GM18517 (cell line): ENCODE measurements around the gene PDE4C.

Experiments
- ATAC-seq: cut with Tn5 transposase; IDR thresholded peaks from one replicate; pipeline ENCODE4 v1.9.1; 2021; ENCODE audit warnings: mild to moderate bottlenecking, moderate library complexity; ENCODE audit not compliant: unreplicated experiment

Gene PDE4C

DNA sequence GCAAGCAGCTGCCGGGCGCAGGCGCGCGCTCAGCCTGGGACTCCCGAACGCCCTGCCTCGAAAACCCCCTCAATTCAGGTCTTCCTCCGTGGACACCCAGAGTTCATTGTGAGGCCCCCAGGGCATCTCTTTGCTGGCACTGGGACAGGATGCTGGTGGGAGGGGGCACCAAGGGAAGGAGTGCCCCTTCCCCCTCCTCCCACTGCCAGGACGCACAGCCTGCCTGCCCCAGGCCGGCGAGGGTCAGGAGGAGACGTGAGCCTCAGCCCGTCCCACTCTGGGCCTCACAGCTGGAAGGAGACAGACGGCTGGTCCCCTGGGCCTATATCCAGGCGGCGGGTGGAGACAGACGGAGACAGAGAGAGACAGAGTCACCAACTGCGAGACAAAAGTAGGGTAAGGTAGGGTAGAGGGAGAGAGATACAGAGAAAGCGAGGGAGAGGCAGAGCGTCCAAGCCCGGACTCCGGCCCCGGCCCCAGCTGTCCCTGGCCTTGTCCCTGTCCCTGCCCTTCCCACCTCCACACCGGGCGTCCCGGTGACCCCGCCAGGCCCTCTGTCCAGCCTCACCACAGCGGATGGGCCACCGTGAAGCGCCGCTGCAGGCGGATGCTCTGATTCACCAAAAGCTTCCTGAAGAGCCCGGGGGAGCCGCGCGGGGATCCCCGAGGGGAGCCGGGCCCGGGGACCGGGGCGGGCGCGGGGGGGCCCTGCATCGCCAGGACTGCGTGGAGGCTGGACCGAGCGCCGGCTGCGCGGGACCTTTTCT, at the start of gene PDE4C:
PDE4C (minus strand) TSS at position 737 of the 767 bp plus-strand sequence; CDS start at position 714, 23 bp downstream.
- ATAC-seq: no peak

- ATAC-seq: no peak
Observed at GRCh38 chr19:18274781-18275356, 48.6 kb upstream of the PDE4C start.

- no peak for ATAC-seq
Observed at GRCh38 chr19:18274219-18274780, 48.1 kb upstream of the PDE4C start, which contains the start of gene IQCN. TSS of gene IQCN (minus strand) at chr19:18274452. CDS start at chr19:18269478, 4,974 bp downstream.

GRCh38 chr19:18273561-18274218, 47.5 kb upstream of the PDE4C start:
- ATAC-seq: no peak

- ATAC-seq: no peak
Observed at GRCh38 chr19:18271433-18271841, 45.2 kb upstream of the PDE4C start.

GRCh38 chr19:18270326-18270725, 44.1 kb upstream of the PDE4C start:
- ATAC-seq: no peak

- ATAC-seq: no peak
Observed at GRCh38 chr19:18269070-18269723, 43.0 kb upstream of the PDE4C start.

GRCh38 chr19:18266771-18267686, 40.8 kb upstream of the PDE4C start:
- no peak for ATAC-seq

DNA sequence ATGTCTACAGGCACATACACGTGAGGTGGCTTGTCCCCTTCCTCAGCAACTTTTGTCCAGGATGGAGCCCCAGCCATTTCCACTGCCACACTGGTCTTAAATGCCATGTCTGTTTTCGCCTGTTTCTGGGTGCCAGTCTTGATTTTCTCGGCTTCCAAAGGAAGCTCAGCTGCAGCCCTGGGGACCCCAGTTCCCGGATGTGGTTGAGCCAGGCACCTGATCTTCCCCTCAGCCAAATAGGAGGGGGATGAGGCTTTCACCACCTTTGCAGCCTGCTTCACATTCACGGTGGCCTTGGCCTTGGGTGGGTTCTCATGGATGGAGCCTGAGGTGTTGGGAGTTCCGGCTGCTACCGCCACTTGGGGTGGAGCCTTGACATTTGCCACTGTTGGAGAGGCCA, 39.3 kb upstream of the PDE4C start:
- no peak for ATAC-seq

- ATAC-seq: no peak
Observed at GRCh38 chr19:18264971-18265540, 38.8 kb upstream of the PDE4C start.

- ATAC-seq: no peak
Observed at GRCh38 chr19:18264137-18264854, 38.1 kb upstream of the PDE4C start.

DNA sequence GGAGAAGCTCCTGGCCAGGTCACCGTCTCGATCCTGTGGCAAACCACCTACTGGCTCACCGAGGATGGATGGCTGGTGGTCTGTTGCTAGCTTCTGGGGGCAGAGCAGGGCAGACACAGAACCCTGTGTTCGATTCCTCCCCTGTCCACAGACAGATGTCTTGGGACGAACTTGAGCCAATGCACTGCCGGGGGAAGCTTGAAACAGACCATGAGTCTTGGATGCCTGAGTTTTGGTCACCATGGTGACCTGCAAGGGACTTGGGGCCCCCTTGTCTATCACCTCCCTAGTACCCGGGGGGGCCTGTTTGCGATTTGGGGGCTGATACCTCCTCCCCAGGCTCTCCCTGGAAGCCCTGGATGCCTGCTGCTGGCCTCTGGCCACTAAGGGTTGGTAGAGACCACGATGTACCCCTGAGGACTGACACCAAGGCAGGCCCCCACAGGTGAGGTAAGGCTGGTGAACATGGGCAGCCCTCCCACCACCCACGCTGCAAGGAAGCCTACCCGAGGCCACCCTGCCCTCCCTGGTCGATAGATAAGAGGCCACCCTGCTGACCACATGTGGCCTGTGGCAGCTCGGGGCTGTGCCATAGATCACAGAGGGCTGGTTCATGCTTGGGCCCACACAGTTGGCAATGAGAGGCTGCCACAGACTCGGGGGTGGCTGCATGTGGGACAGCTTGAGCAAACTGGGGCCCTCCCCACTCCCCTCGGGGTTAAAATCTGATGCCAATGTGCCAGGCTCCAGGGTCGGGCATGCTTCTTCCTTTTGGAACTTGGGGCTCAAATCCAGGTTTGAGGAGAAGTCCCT, 37.3 kb upstream of the PDE4C start:
- no peak for ATAC-seq

DNA sequence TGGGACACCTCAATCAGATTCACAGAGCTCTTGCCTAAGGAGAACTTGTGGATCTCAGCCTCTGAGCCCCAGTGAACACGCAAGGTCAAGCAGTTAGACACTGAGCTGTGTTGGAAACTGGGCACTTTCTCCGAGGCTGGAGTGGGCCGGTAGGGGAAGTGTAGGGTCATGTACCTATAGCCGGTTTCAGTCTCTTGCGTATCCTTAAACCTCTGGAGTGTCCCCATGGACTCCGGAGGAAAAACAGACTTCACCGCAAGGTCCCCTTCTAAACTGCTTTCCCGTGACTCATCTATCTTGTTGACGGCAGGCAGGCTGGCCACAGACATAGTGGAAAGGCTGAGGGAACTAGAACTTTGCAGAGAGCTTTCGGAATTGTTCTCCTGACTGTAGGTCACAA, 36.7 kb upstream of the PDE4C start:
- ATAC-seq: no peak

GRCh38 chr19:18262144-18262543, 35.9 kb upstream of the PDE4C start:
- ATAC-seq: no peak

DNA sequence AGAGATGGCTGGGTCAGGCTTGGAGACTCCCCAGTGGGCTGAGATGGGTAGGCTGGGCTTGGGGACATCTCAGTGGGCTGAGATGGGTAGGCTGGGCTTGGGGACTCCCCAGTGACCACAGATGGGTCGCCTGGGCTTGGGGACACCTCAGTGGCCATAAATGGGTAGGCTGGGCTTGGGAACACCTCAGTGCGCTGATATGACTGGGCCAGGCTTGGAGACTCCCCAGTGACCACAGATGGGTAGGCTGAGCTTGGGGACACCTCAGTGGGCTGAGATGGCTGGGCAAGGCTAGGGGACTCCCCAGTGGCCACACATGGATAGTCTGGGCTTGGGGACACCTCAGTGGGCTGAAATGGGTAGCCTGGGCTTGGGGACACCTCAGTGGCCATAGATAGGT, 35.2 kb upstream of the PDE4C start:
- no peak for ATAC-seq

DNA sequence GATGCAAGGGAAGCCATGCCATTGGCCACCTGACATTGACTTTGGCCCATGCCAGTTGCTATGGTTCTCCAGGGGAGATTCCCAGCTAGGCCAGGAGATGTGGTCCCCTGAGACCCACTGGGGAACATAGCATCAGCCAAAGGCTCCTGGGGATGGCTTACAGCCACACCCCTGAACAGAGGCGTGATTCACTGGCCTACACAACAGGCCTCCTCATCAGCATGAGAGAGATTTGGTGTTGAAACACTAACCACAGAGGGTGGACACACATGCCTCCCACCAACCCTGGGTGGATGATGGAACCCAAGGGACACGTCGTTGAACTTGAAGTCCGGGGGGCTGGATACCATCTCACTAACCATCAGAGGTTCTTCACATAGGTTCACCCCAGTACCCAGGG, 33.7 kb upstream of the PDE4C start:
- no peak for ATAC-seq

- no peak for ATAC-seq
Observed at GRCh38 chr19:18257503-18258470, 31.5 kb upstream of the PDE4C start.
